Measurements from ENCODE around the gene FHDC1. TPM values are rescaled to one million over a fixed set of nuclear protein-coding genes. Genes with fewer than 3 reads are reported as not detected.

The FHDC1 gene
- total RNA-seq, 4 donors from 2014 or later = 0.29 to 0.52 (median 0.45) TPM

- Histone ChIP-seq H3K4me3 (no peak overlapping the region), H3K4me1 (no peaks in the 10 kb centered on the region), H3K36me3 (no peaks in the 10 kb centered on the region), H3K27me3 (no peaks in the 10 kb centered on the region), H3K9me3 (no peaks in the 10 kb centered on the region), H3K27ac (no peak overlapping the region)
- no peak for TF ChIP-seq CTCF (IDR thresholded peaks at IDR 0.05 in 4 of 5, conservative IDR thresholded peaks at IDR 0.05 in 1 of 5)
- no peak for TF ChIP-seq POLR2A (IDR thresholded peaks at IDR 0.05)
- no peak for ATAC-seq
- intact Hi-C loops (cut with DNase I; ENCODE audit: low total_unique reads) (no loop called here), in situ Hi-C loops (cut with MboI; ENCODE audit: low sequenced_read_pairs in 4 of 4) (no loop called here)
- DNase-seq = no peak
Observed at GRCh38 chr4:152956147-152956546, 20.0 kb downstream of the FHDC1 start.

GRCh38 chr4:152956650-152957436, 20.7 kb downstream of the FHDC1 start:
- TF ChIP-seq CTCF (IDR thresholded peaks at IDR 0.05 in 4 of 5, conservative IDR thresholded peaks at IDR 0.05 in 1 of 5) (no peak), POLR2A (IDR thresholded peaks at IDR 0.05) (no peak)
- ATAC-seq (no peak), DNase-seq (no peak)
- no peaks in the 10 kb centered on the region for H3K36me3 ChIP-seq
- no peaks in the 10 kb centered on the region for H3K4me1 ChIP-seq
- intact Hi-C loops (cut with DNase I; ENCODE audit: low total_unique reads) (no loop called here), in situ Hi-C loops (cut with MboI; ENCODE audit: low sequenced_read_pairs in 4 of 4) (no loop called here)
- no peaks in the 10 kb centered on the region for H3K9me3 ChIP-seq
- no peaks in the 10 kb centered on the region for H3K27me3 ChIP-seq
- no peak overlapping the region for H3K27ac ChIP-seq
- no peak overlapping the region for H3K4me3 ChIP-seq

GRCh38 chr4:152957437-152958171, 21.5 kb downstream of the FHDC1 start:
- no peak overlapping the region for H3K27ac ChIP-seq
- H3K4me1 ChIP-seq = no peaks in the 10 kb centered on the region
- ATAC-seq (peak in 1 of 2 donors; percentile 26), DNase-seq (no peak)
- H3K9me3 ChIP-seq = no peaks in the 10 kb centered on the region
- no peak overlapping the region for H3K4me3 ChIP-seq
- in situ Hi-C loops (cut with MboI; ENCODE audit: low sequenced_read_pairs in 4 of 4) (no loop called here), intact Hi-C loops (cut with DNase I; ENCODE audit: low total_unique reads) (no loop called here)
- TF ChIP-seq CTCF (IDR thresholded peaks at IDR 0.05 in 4 of 5, conservative IDR thresholded peaks at IDR 0.05 in 1 of 5) (no peak), POLR2A (IDR thresholded peaks at IDR 0.05) (no peak)
- H3K27me3 ChIP-seq = no peaks in the 10 kb centered on the region
- no peaks in the 10 kb centered on the region for H3K36me3 ChIP-seq

GRCh38 chr4:152959080-152959479, 23.0 kb downstream of the FHDC1 start:
- no peaks in the 10 kb centered on the region for H3K4me1 ChIP-seq
- DNase-seq = no peak
- no peak for ATAC-seq
- no peak overlapping the region for H3K4me3 ChIP-seq
- no peak for TF ChIP-seq POLR2A (IDR thresholded peaks at IDR 0.05)
- TF ChIP-seq CTCF (IDR thresholded peaks at IDR 0.05 in 4 of 5, conservative IDR thresholded peaks at IDR 0.05 in 1 of 5) = no peak
- in situ Hi-C loops (cut with MboI; ENCODE audit: low sequenced_read_pairs in 4 of 4) = no loop called here
- H3K9me3 ChIP-seq = no peaks in the 10 kb centered on the region
- intact Hi-C loops (cut with DNase I; ENCODE audit: low total_unique reads) = no loop called here
- H3K27ac ChIP-seq = no peak overlapping the region
- H3K27me3 ChIP-seq = no peaks in the 10 kb centered on the region
- H3K36me3 ChIP-seq = no peaks in the 10 kb centered on the region

Data from gastrocnemius medialis (tissue), 4 donors.